Kidney (tissue), 14 donors: ENCODE data around the gene PFDN6. TPM values are rescaled to one million over a fixed set of nuclear protein-coding genes. Genes with fewer than 3 reads are reported as not detected.

Experiments
- DNase-seq, 5 donors: peaks; one replicate each; pipeline ENCODE4 v3.0.0-alpha.2; 2013 to 2020
- FAIRE-seq: peaks from 2 replicates; lab custom pipeline; 2012; peaks lifted over from hg19 to GRCh38; lab: Jason Lieb, UNC
- H3K27ac ChIP-seq, 2 donors: one replicate each; pipeline ENCODE4 v1.7.0; 2013; ENCODE audit warnings: low read depth in 2 of 2, low read length in 2 of 2, inconsistent platforms in 1 of 2
- H3K27me3 ChIP-seq: one replicate; pipeline ENCODE4 v1.7.1; 2013; ENCODE audit warnings: low read length, inconsistent platforms; ENCODE audit not compliant: control insufficient read depth, insufficient read depth
- H3K36me3 ChIP-seq, 3 donors: one replicate each; pipeline versions ENCODE4 v1.7.0 to v1.7.1; 2013; ENCODE audit warnings: low read length in 3 of 3, control low read depth in 1 of 3, inconsistent platforms in 1 of 3; ENCODE audit not compliant: insufficient read depth in 3 of 3, control insufficient read depth in 2 of 3
- H3K4me1 ChIP-seq, 3 donors: one replicate each; pipeline versions ENCODE4 v1.7.0 to v1.7.1; 2013; ENCODE audit warnings: low read length in 3 of 3, inconsistent platforms in 1 of 3, low read depth in 1 of 3; ENCODE audit not compliant: control insufficient read depth in 2 of 3, insufficient read depth in 2 of 3
- H3K4me3 ChIP-seq, 3 donors: one replicate each; pipeline versions ENCODE4 v1.7.0 to v1.8.1; 2013; ENCODE audit warnings: low read length in 3 of 3, control low read depth in 1 of 3, inconsistent platforms in 1 of 3
- H3K9ac ChIP-seq, 3 donors: one replicate each; pipeline versions ENCODE4 v1.7.0 to v1.7.1; 2013; ENCODE audit warnings: low read length in 3 of 3, control low read depth in 1 of 3, inconsistent platforms in 1 of 3
- H3K9me3 ChIP-seq, 3 donors: one replicate each; pipeline versions ENCODE4 v1.7.0 to v1.7.1; 2013; ENCODE audit warnings: low read length in 3 of 3, control low read depth in 1 of 3, inconsistent platforms in 1 of 3; ENCODE audit not compliant: control insufficient read depth in 2 of 3, insufficient read depth in 1 of 3
- CTCF ChIP-seq: IDR thresholded peaks from 3 replicates; pipeline ENCODE4 v1.5.1; 2012; ENCODE audit warnings: mild to moderate bottlenecking, moderate library complexity, borderline replicate concordance; ENCODE audit not compliant: insufficient read depth; ENCODE audit errors: extremely low read depth
- intact Hi-C: fragments of 100-400 bp; cut with DNase I; formaldehyde crosslinking; loops from one replicate; pipeline ENCODE4 v1.11.1; 2022
- polyA plus RNA-seq: library from polyadenylated mRNA; stranded (reverse); fragments of 350-450 nt; fragmentation: Illumina TruSeq; extraction: RNeasy Lipid Tissue Mini Kit (QIAGEN cat#74804); gene quantifications from one replicate; pipeline ENCODE4 v1.2.3, GENCODE V29; 2014; ENCODE audit warnings: low read depth, low replicate concordance; ENCODE audit not compliant: insufficient read depth
- total RNA-seq: library from RNA; stranded (reverse); fragmentation: NEBNext Ultra II Directional; extraction: Animal tissue kit (Norgen Biotek cat#: 25700); gene quantifications from one replicate; pipeline ENCODE4 v1.2.1, GENCODE V29; 2021
- donor health status: control.
- donor health status: control.
- donor health status: control.
- donor health status: control.
- donor health status: control.
- donor health status: DM: yes; HTN: yes; CAD: no.
- donor health status: Normal renal cell carcinoma (clear cell type).

Gene PFDN6
- total and polyA plus RNA-seq, 2 donors from 2014 or later = 46.8 to 159 TPM

- Histone ChIP-seq H3K4me1 (peaks cover 0 to 27% (median 2%) of the 10 kb centered on the region in 3 donors), H3K9ac (peak overlapping the region; percentile 38 to 94 (median 93)), H3K9me3 (no peaks in the 10 kb centered on the region), H3K27ac (peak overlapping the region; percentile 93 to 98), H3K36me3 (no peaks in the 10 kb centered on the region), H3K4me3 (peak overlapping the region; percentile 70 to 96 (median 90)), H3K27me3 (no peaks in the 10 kb centered on the region)
- FAIRE-seq = no peak
- DNase-seq = peak; percentile 73 to 87 (median 83)
- intact Hi-C loops = no loop called here
- TF ChIP-seq CTCF = no peak
These were observed 23.1 kb downstream of the PFDN6 start for GRCh38 chr6:33312361-33313104.

DNA sequence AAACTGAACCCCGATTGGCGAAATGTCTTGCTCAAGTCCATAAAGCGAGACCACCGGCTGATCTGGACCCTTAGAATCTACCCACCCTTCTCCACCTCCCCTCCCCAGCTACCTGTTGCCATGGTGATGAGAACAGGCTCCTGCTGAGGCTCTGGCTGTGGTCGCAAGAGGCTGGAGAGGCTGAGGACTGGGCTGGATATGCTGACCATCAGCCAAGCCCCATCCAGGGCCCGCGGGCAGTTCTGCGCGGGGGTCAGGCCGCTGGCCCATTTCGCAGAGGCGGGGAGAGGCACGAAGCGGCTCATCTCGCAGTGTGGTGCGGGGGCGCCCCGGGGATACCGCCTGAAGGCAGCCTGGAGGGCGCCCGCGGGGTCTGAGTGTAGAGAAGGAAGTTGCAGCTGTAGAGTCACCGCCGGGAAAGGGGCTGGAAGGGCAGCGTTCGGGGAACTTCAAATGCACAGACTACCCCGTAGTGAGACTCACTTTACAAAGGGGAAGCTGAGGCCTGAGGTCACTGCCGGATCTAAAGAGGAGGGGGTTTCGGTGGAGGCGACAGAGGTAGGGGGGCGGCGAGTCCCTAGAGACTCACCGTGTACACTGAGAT, 23.8 kb downstream of the PFDN6 start:
- Histone ChIP-seq H3K9ac (peak overlapping the region; percentile 69 to 94 (median 93)), H3K27ac (peak overlapping the region; percentile 93 to 98), H3K36me3 (no peaks in the 10 kb centered on the region), H3K4me1 (peaks cover 0 to 27% (median 2%) of the 10 kb centered on the region in 3 donors), H3K9me3 (no peaks in the 10 kb centered on the region), H3K4me3 (peak overlapping the region; percentile 70 to 96 (median 90)), H3K27me3 (no peaks in the 10 kb centered on the region)
- intact Hi-C loops = no loop called here
- DNase-seq (peak; percentile 56 to 84 (median 66)), FAIRE-seq (no peak)
- TF ChIP-seq CTCF = no peak

- Histone ChIP-seq H3K4me1 (peaks cover 0 to 33% (median 9%) of the 10 kb centered on the region in 3 donors), H3K9me3 (no peaks in the 10 kb centered on the region), H3K9ac (peak within 1 kb of the TSS; percentile 69 to 94 (median 93)), H3K4me3 (peak within 1 kb of the TSS; percentile 70 to 96 (median 90)), H3K27ac (peak within 1 kb of the TSS; percentile 93 to 98), H3K27me3 (no peaks in the 10 kb centered on the region), H3K36me3 (peaks cover 0 to 1% (median 0%) of the 10 kb centered on the region in 3 donors)
- TF ChIP-seq CTCF = no peak
- intact Hi-C loops = no loop called here
- DNase-seq = peak; percentile 57 to 87 (median 79)
- FAIRE-seq = no peak
These were observed 24.5 kb downstream of the PFDN6 start, which contains the start of gene TAPBP for GRCh38 chr6:33313709-33314514. TAPBP (minus strand) TSS chr6:33314078; CDS start chr6:33314041, 37 bp downstream.
